ENCODE measurements around the gene NIF3L1. TPM values are rescaled to one million over a fixed set of nuclear protein-coding genes. Genes with fewer than 3 reads are reported as not detected.

NIF3L1 gene
- total RNA-seq, 1 donor from 2014 or later = 27.1 TPM

DNA sequence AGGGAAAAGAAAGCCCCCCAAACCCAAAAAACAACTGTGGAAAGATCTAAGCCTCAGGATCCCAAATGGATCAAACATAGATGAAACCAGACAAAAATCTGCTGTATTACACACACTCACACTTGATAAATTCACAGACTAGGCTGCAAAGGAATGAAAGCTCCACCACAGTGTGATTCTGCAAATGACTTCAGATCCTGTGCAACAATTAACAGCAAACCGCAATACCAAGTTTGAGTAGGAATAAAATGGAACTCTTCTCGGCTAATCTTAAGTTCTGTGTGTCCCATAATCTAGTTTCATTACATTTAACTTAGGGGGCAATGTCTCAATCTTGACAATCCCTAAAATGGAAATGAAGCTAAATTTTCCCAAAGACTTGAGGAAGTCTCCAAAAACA lies 36.6 kb upstream of the NIF3L1 start:
- Mint-ChIP-seq H3K4me3 (ENCODE audit: low read depth) (no peak overlapping the region), H3K4me1 (ENCODE audit: low read depth) (no peaks in the 10 kb centered on the region), H3K36me3 (ENCODE audit: insufficient read depth) (peaks cover 39% of the 10 kb centered on the region), H3K9me3 (ENCODE audit: low read depth) (no peaks in the 10 kb centered on the region), H3K27ac (peak overlapping the region; percentile 34), H3K27me3 (no peaks in the 10 kb centered on the region)
- no peak for DNase-seq (ENCODE audit: low spot score, unreplicated experiment)
- TF ChIP-seq, protein P1, sequence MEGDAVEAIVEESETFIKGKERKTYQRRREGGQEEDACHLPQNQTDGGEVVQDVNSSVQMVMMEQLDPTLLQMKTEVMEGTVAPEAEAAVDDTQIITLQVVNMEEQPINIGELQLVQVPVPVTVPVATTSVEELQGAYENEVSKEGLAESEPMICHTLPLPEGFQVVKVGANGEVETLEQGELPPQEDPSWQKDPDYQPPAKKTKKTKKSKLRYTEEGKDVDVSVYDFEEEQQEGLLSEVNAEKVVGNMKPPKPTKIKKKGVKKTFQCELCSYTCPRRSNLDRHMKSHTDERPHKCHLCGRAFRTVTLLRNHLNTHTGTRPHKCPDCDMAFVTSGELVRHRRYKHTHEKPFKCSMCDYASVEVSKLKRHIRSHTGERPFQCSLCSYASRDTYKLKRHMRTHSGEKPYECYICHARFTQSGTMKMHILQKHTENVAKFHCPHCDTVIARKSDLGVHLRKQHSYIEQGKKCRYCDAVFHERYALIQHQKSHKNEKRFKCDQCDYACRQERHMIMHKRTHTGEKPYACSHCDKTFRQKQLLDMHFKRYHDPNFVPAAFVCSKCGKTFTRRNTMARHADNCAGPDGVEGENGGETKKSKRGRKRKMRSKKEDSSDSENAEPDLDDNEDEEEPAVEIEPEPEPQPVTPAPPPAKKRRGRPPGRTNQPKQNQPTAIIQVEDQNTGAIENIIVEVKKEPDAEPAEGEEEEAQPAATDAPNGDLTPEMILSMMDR (IDR thresholded peaks at IDR 0.05; ENCODE audit: unreplicated experiment) = no peak

DNA sequence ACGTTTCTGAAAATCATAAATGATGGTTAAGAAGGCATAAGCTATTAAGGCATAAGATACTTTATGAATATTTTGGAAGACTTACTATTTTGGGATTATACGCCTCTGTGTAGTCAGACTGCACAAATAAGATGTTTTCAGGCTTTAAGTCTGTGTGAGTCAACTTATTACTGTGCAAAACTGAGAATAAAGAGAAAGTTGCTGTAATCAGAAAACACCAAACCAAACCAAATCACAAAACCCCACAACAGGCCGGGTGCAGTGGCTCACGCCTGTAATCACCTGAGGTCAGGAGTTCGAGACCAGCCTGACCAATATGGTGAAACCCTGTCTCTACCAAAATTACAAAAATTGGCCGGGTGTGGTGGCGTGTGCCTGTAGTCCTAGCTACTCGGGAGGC lies 32.4 kb upstream of the NIF3L1 start:
- no peak for DNase-seq (ENCODE audit: low spot score, unreplicated experiment)
- Mint-ChIP-seq H3K4me1 (ENCODE audit: low read depth) (peaks cover 15% of the 10 kb centered on the region), H3K9me3 (ENCODE audit: low read depth) (no peaks in the 10 kb centered on the region), H3K27ac (no peak overlapping the region), H3K4me3 (ENCODE audit: low read depth) (no peak overlapping the region), H3K36me3 (ENCODE audit: insufficient read depth) (peaks cover 51% of the 10 kb centered on the region), H3K27me3 (no peaks in the 10 kb centered on the region)
- TF ChIP-seq, protein P1 (IDR thresholded peaks at IDR 0.05; ENCODE audit: unreplicated experiment) = no peak

DNA sequence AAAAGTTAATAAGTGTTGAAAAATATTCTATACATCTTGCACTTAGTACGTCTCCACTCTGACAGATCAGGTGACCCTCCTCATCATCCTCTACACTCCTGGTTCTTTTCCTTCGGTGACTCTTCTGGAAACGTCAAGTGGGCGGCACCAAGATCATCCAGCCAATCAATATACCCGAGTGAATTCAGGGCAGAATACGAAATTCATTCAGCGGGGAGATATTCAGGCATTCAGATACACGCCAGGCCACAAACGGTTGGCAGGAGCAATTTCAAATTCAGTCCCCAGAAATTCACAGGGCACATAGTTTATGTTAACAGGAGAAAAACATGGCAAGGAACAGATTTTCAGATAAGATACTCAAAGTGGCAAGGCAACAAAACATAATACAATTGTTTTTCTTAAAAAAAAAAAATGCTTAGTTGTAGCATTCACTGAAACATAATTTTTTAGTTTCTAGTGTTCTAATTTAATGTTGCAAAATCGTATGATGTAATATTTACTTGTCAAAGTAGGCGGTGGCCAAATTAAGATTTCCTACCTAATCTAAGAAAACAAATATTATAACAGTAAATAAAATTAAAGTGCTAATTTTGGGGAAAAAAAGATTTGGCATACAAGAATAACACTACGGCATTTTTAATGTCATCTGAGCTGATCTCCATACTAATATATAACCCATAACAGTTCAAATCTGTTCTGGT lies 28.9 kb upstream of the NIF3L1 start:
- Mint-ChIP-seq H3K9me3 (ENCODE audit: low read depth) (no peaks in the 10 kb centered on the region), H3K27me3 (no peaks in the 10 kb centered on the region), H3K36me3 (ENCODE audit: insufficient read depth) (peaks cover 39% of the 10 kb centered on the region), H3K4me3 (ENCODE audit: low read depth) (peak overlapping the region; percentile 39), H3K27ac (peak overlapping the region; percentile 83), H3K4me1 (ENCODE audit: low read depth) (peaks cover 26% of the 10 kb centered on the region)
- TF ChIP-seq, protein P1 (IDR thresholded peaks at IDR 0.05; ENCODE audit: unreplicated experiment) = no peak
- DNase-seq (ENCODE audit: low spot score, unreplicated experiment) = no peak

DNA sequence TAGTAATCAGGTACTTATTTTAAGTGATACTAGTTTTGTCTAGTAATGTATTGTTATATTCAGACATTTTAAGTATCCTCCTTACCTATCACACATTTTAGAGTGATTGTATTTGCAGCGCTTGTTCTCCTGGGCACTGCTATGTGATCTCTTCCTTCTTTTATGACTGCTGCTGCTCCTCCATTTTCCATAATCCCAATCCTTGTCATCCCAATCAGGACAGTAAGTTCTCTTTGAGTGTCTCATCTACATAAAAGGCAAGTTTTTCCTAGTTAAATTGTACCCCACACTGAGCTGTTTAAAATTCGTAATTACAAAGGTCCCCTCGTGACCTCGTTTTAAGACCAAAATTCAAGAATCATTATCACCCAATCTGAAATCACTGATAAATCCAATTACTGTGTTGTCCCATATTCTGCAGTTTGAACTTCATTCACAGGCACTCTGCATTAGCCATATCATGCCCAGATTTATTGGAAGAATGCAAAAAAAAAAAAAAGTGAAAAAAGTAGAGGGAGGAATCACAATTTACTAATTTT lies 27.5 kb upstream of the NIF3L1 start:
- Mint-ChIP-seq H3K36me3 (ENCODE audit: insufficient read depth) (peaks cover 34% of the 10 kb centered on the region), H3K4me3 (ENCODE audit: low read depth) (peak overlapping the region; percentile 99), H3K4me1 (ENCODE audit: low read depth) (peaks cover 26% of the 10 kb centered on the region), H3K27ac (peak overlapping the region; percentile 100), H3K9me3 (ENCODE audit: low read depth) (no peaks in the 10 kb centered on the region), H3K27me3 (no peaks in the 10 kb centered on the region)
- TF ChIP-seq, protein P1 (IDR thresholded peaks at IDR 0.05; ENCODE audit: unreplicated experiment) = no peak
- DNase-seq (ENCODE audit: low spot score, unreplicated experiment) = no peak

DNA sequence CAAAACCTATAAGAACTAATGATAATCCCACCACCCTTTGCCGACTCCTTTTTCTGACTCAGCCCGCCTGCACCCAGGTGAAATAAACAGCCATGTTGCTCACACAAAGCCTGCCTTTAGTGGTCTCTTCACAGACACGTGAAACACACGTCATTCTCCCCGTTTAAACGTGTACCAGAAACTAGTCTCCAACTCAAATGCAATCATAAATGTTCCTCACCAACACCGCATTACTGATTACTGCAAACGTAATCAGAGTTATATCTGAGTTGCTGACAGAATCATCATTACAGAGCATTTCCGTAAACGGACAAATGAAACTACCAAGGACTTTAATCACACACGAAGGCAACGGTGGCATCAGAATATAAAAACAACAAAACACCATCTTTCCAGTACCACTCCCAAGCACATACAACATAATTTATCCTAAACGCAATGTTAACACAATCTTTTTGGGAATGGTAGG lies 26.6 kb upstream of the NIF3L1 start:
- Mint-ChIP-seq H3K27me3 (no peaks in the 10 kb centered on the region), H3K36me3 (ENCODE audit: insufficient read depth) (peaks cover 27% of the 10 kb centered on the region), H3K4me1 (ENCODE audit: low read depth) (peaks cover 26% of the 10 kb centered on the region), H3K27ac (peak overlapping the region; percentile 100), H3K9me3 (ENCODE audit: low read depth) (no peaks in the 10 kb centered on the region), H3K4me3 (ENCODE audit: low read depth) (peak overlapping the region; percentile 99)
- TF ChIP-seq, protein P1 (IDR thresholded peaks at IDR 0.05; ENCODE audit: unreplicated experiment) = no peak
- DNase-seq (ENCODE audit: low spot score, unreplicated experiment) = no peak
